SK-N-MC (cell line): Measurements from ENCODE around the gene PSMD9.

ENCODE experiments used
- EZH2 ChIP-seq: fragments of 200-600 bp; sonication (generic); IDR thresholded peaks from one replicate; pipeline ENCODE4 v1.6.1; 2017; ENCODE audit warnings: antibody characterized with exemption
- POLR2AphosphoS5 ChIP-seq: IDR thresholded peaks from 2 replicates; pipeline ENCODE4 v1.6.1; 2012; ENCODE audit warnings: mild to moderate bottlenecking, low read depth, low read length, borderline replicate concordance

- TF ChIP-seq POLR2AphosphoS5 (no peak), EZH2 (no peak)
Measured at GRCh38 chr12:121873216-121873569, 15.4 kb upstream of the PSMD9 start.
